GM12874 (cell line): ENCODE data around the gene ANGPT4.

ENCODE experiments used
- CTCF ChIP-seq: IDR thresholded peaks from 2 replicates; pipeline ENCODE4 v1.5.1; 2011; ENCODE audit warnings: low read depth, mild to moderate bottlenecking, control low read depth, low read length, moderate library complexity; ENCODE audit not compliant: insufficient read depth

ANGPT4 gene

GRCh38 chr20:889106-889505 is 27.0 kb downstream of the ANGPT4 start:
- no peak for TF ChIP-seq CTCF

- no peak for TF ChIP-seq CTCF
These were observed 28.1 kb downstream of the ANGPT4 start for GRCh38 chr20:888057-888456.

- TF ChIP-seq CTCF: no peak
These were observed 29.0 kb downstream of the ANGPT4 start for GRCh38 chr20:887137-887536.

- no peak for TF ChIP-seq CTCF
These were observed 30.9 kb downstream of the ANGPT4 start for GRCh38 chr20:884983-885952.

GRCh38 chr20:881783-882144 is 34.4 kb downstream of the ANGPT4 start:
- no peak for TF ChIP-seq CTCF

GRCh38 chr20:881051-881782 is 34.9 kb downstream of the ANGPT4 start:
- no peak for TF ChIP-seq CTCF

GRCh38 chr20:879626-880025 is 36.5 kb downstream of the ANGPT4 start:
- TF ChIP-seq CTCF: no peak
